ENCODE results near the gene CXCL12. TPM values are rescaled to one million over a fixed set of nuclear protein-coding genes. Genes with fewer than 3 reads are reported as not detected.

Gene CXCL12
- total RNA-seq, 1 donor from 2014 or later = 0.97 TPM

GRCh38 chr10:44393834-44394547, 9.1 kb upstream of the CXCL12 start:
- peaks cover 6% of the 10 kb centered on the region for H3K27me3 Mint-ChIP-seq (ENCODE audit: unreplicated experiment)
- no peak for DNase-seq (ENCODE audit: low spot score)

GRCh38 chr10:44393051-44393630, 8.2 kb upstream of the CXCL12 start:
- no peak for TF ChIP-seq CTCF (IDR thresholded peaks at IDR 0.05; ENCODE audit: unreplicated experiment)
- no peaks in the 10 kb centered on the region for H3K4me1 Mint-ChIP-seq (ENCODE audit: unreplicated experiment)
- H3K9me3 Mint-ChIP-seq (ENCODE audit: unreplicated experiment) = no peaks in the 10 kb centered on the region
- DNase-seq (ENCODE audit: low spot score) = no peak
- peaks cover 6% of the 10 kb centered on the region for H3K27me3 Mint-ChIP-seq (ENCODE audit: unreplicated experiment)
- no peaks in the 10 kb centered on the region for H3K36me3 Mint-ChIP-seq (ENCODE audit: low read depth, unreplicated experiment)
- H3K4me3 Mint-ChIP-seq (ENCODE audit: unreplicated experiment) = no peak overlapping the region
- no peak overlapping the region for H3K27ac Mint-ChIP-seq (ENCODE audit: unreplicated experiment)

More at GRCh38 chr10:44393834-44394547, 9.1 kb upstream of the CXCL12 start:
- no peak for TF ChIP-seq CTCF (IDR thresholded peaks at IDR 0.05; ENCODE audit: unreplicated experiment)
- H3K27ac Mint-ChIP-seq (ENCODE audit: unreplicated experiment) = no peak overlapping the region
- H3K36me3 Mint-ChIP-seq (ENCODE audit: low read depth, unreplicated experiment) = no peaks in the 10 kb centered on the region
- H3K9me3 Mint-ChIP-seq (ENCODE audit: unreplicated experiment) = no peaks in the 10 kb centered on the region
- H3K4me3 Mint-ChIP-seq (ENCODE audit: unreplicated experiment) = no peak overlapping the region
- H3K4me1 Mint-ChIP-seq (ENCODE audit: unreplicated experiment) = no peaks in the 10 kb centered on the region

- Mint-ChIP-seq H3K27me3 (ENCODE audit: unreplicated experiment) (peaks cover 6% of the 10 kb centered on the region), H3K36me3 (ENCODE audit: low read depth, unreplicated experiment) (no peaks in the 10 kb centered on the region), H3K4me3 (ENCODE audit: unreplicated experiment) (no peak overlapping the region), H3K4me1 (ENCODE audit: unreplicated experiment) (no peaks in the 10 kb centered on the region), H3K9me3 (ENCODE audit: unreplicated experiment) (no peaks in the 10 kb centered on the region), H3K27ac (ENCODE audit: unreplicated experiment) (no peak overlapping the region)
- DNase-seq (ENCODE audit: low spot score) = no peak
- no peak for TF ChIP-seq CTCF (IDR thresholded peaks at IDR 0.05; ENCODE audit: unreplicated experiment)
Observed at GRCh38 chr10:44392420-44392819, 7.5 kb upstream of the CXCL12 start.

- H3K36me3 Mint-ChIP-seq (ENCODE audit: low read depth, unreplicated experiment) = no peaks in the 10 kb centered on the region
- no peak overlapping the region for H3K4me3 Mint-ChIP-seq (ENCODE audit: unreplicated experiment)
- no peak for TF ChIP-seq CTCF (IDR thresholded peaks at IDR 0.05; ENCODE audit: unreplicated experiment)
- no peak for DNase-seq (ENCODE audit: low spot score)
- no peaks in the 10 kb centered on the region for H3K4me1 Mint-ChIP-seq (ENCODE audit: unreplicated experiment)
- no peaks in the 10 kb centered on the region for H3K9me3 Mint-ChIP-seq (ENCODE audit: unreplicated experiment)
- H3K27ac Mint-ChIP-seq (ENCODE audit: unreplicated experiment) = no peak overlapping the region
- H3K27me3 Mint-ChIP-seq (ENCODE audit: unreplicated experiment) = peaks cover 6% of the 10 kb centered on the region
Observed at GRCh38 chr10:44391981-44392380, 7.1 kb upstream of the CXCL12 start.

GRCh38 chr10:44390585-44391072, 5.7 kb upstream of the CXCL12 start:
- no peaks in the 10 kb centered on the region for H3K36me3 Mint-ChIP-seq (ENCODE audit: low read depth, unreplicated experiment)
- H3K4me3 Mint-ChIP-seq (ENCODE audit: unreplicated experiment) = no peak overlapping the region
- no peak for DNase-seq (ENCODE audit: low spot score)
- H3K4me1 Mint-ChIP-seq (ENCODE audit: unreplicated experiment) = peaks cover 2% of the 10 kb centered on the region
- peaks cover 2% of the 10 kb centered on the region for H3K27me3 Mint-ChIP-seq (ENCODE audit: unreplicated experiment)
- no peak overlapping the region for H3K27ac Mint-ChIP-seq (ENCODE audit: unreplicated experiment)
- no peak for TF ChIP-seq CTCF (IDR thresholded peaks at IDR 0.05; ENCODE audit: unreplicated experiment)
- no peaks in the 10 kb centered on the region for H3K9me3 Mint-ChIP-seq (ENCODE audit: unreplicated experiment)

All from endothelial cell (in vitro differentiated cells).